ENCODE measurements around the gene PCDH7. TPM values are rescaled to one million over a fixed set of nuclear protein-coding genes. Genes with fewer than 3 reads are reported as not detected.

PCDH7 gene
- polyA plus RNA-seq, 2 of the 4 experiments (the other 2 are of a cell fraction) = 0.04 to 0.16 TPM

- H3K4me1 ChIP-seq = no peaks in the 10 kb centered on the region
- no peak overlapping the region for H3K27ac ChIP-seq
- no peak for ATAC-seq
- H3K4me2 ChIP-seq = no peak overlapping the region
- H3K9me3 ChIP-seq = no peaks in the 10 kb centered on the region
- CTCF ChIA-PET = no interaction called here
- no peak for DNase-seq (ENCODE audit: low read depth in 1 of 2, low spot score in 1 of 2)
- no peak for TF ChIP-seq FOSL2 (IDR thresholded peaks at IDR 0.05)
- TF ChIP-seq FOSL2 (CRISPR knock-in tag; IDR thresholded peaks at IDR 0.05) = no peak
- TF ChIP-seq NPAS2 (CRISPR knock-in tag; IDR thresholded peaks at IDR 0.05; ENCODE audit: borderline replicate concordance) = no peak
- TF ChIP-seq HES2 (IDR thresholded peaks at IDR 0.05) = no peak
- TF ChIP-seq JUN (IDR thresholded peaks at IDR 0.05) = no peak
- no peak for TF ChIP-seq HOXB13 (CRISPR knock-in tag; IDR thresholded peaks at IDR 0.05; ENCODE audit: low read depth)
- no peak for TF ChIP-seq TFCP2L1 (CRISPR knock-in tag; IDR thresholded peaks at IDR 0.05)
- no peak for TF ChIP-seq CBX2 (IDR thresholded peaks at IDR 0.05; ENCODE audit: borderline replicate concordance, low read depth)
- no peak for TF ChIP-seq RARB (CRISPR knock-in tag; IDR thresholded peaks at IDR 0.05)
- no peak for TF ChIP-seq MYC (IDR thresholded peaks at IDR 0.05; ENCODE audit: borderline replicate concordance, low read length)
- no peak for TF ChIP-seq CHD4 (IDR thresholded peaks at IDR 0.05; ENCODE audit: borderline replicate concordance)
- no peak for TF ChIP-seq USF2 (IDR thresholded peaks at IDR 0.05)
- no peak for TF ChIP-seq NFE2L2 (conservative IDR thresholded peaks at IDR 0.05; ENCODE audit: low read length)
- no peak for TF ChIP-seq ZNF302 (CRISPR knock-in tag; IDR thresholded peaks at IDR 0.05)
- no peak for TF ChIP-seq JUNB (IDR thresholded peaks at IDR 0.05)
- TF ChIP-seq HOXB5 (CRISPR knock-in tag; IDR thresholded peaks at IDR 0.05) = no peak
- no peak for TF ChIP-seq CEBPB (IDR thresholded peaks at IDR 0.05)
- TF ChIP-seq NR3C1 (IDR thresholded peaks at IDR 0.05) = no peak
- no peak for TF ChIP-seq FOSB (CRISPR knock-in tag; IDR thresholded peaks at IDR 0.05)
- FAIRE-seq = no peak
- H3K4me3 ChIP-seq = no peak overlapping the region
- POLR2A ChIA-PET = no interaction called here
Observed at GRCh38 chr4:30760551-30760950, 40.4 kb downstream of the PCDH7 start.

DNA sequence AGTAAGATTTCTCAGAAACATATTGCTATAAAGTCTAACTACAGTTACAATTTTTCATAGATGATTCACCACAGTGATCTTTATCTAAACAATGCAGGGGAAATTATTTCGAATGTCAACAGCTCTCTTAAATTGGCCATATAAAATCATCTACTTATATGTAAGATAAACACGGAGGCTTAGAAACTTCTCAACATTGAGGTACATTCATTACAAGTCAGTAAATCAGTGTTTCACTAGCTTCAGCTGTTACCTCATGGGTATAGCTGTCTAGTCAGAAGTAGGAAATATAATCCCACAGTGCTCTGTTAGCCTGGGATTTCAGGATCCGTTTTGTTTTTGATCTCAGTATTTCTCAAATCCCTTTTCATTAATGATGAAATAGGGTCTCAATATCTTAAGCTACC, 43.2 kb downstream of the PCDH7 start:
- no peak for TF ChIP-seq FOSL2 (IDR thresholded peaks at IDR 0.05)
- TF ChIP-seq FOSL2 (CRISPR knock-in tag; IDR thresholded peaks at IDR 0.05) = no peak
- TF ChIP-seq ZSCAN20 (CRISPR knock-in tag; IDR thresholded peaks at IDR 0.05) = no peak
- TF ChIP-seq SREBF2 (IDR thresholded peaks at IDR 0.05) = no peak
- Histone ChIP-seq H3K4me2 (no peak overlapping the region), H3K27ac (no peak overlapping the region), H3K4me1 (no peaks in the 10 kb centered on the region), H3K9me3 (no peaks in the 10 kb centered on the region), H3K4me3 (no peak overlapping the region)
- ChIA-PET CTCF (no interaction called here), POLR2A (no interaction called here)
- no peak for DNase-seq (ENCODE audit: low read depth in 1 of 2, low spot score in 1 of 2)
- FAIRE-seq = no peak
- 6% methylated on average over 3 of the region's 3 CpGs for WGBS (ENCODE audit: missing lambda C conversion rate)
- no peak for ATAC-seq

DNA sequence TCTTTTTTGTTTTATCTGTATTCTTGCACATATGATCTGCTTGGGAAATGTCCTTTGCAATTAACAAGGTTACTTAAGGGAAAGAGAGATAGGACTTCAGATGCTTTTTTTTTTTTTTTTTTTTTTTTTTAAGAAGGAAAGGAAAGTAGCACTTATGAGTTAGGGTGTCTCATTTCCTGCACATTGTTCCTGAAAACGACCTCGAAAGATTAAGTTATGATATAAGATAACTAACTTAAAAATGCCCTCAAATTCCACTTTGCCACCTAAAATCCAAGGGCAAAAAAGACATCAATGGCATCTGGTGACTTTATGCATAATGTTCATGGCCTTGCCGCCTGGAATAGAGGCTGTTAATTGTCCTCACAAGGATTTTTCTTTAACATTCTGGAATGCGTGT, 44.9 kb downstream of the PCDH7 start:
- TF ChIP-seq RAD21 (conservative IDR thresholded peaks at IDR 0.05 in 1 of 2, IDR thresholded peaks at IDR 0.05 in 1 of 2) = no peak
- no peak for TF ChIP-seq RARB (CRISPR knock-in tag; IDR thresholded peaks at IDR 0.05)
- TF ChIP-seq EP300 (IDR thresholded peaks at IDR 0.05) = no peak
- TF ChIP-seq CBX2 (IDR thresholded peaks at IDR 0.05; ENCODE audit: borderline replicate concordance, low read depth) = no peak
- no peak for TF ChIP-seq CHD2 (IDR thresholded peaks at IDR 0.05; ENCODE audit: low read length, partially characterized antibody)
- no peak for TF ChIP-seq RFX5 (IDR thresholded peaks at IDR 0.05)
- no peak for TF ChIP-seq CHD4 (IDR thresholded peaks at IDR 0.05; ENCODE audit: borderline replicate concordance)
- no peak for TF ChIP-seq ESRRA (IDR thresholded peaks at IDR 0.05; ENCODE audit: borderline replicate concordance, low read length)
- no peak for TF ChIP-seq KDM5A (IDR thresholded peaks at IDR 0.05)
- Histone ChIP-seq H3K4me1 (no peaks in the 10 kb centered on the region), H3K4me3 (no peak overlapping the region), H3K27ac (no peak overlapping the region), H3K4me2 (no peak overlapping the region), H3K9me3 (no peaks in the 10 kb centered on the region)
- DNase-seq (ENCODE audit: low read depth in 1 of 2, low spot score in 1 of 2) (no peak), FAIRE-seq (no peak), ATAC-seq (no peak)
- 32% methylated on average over 4 of the region's 4 CpGs for WGBS (ENCODE audit: missing lambda C conversion rate)
- ChIA-PET POLR2A (no interaction called here), CTCF (no interaction called here)
